BJ (cell line): ENCODE data around the gene ANO2. TPM values are rescaled to one million over a fixed set of nuclear protein-coding genes. Genes with fewer than 3 reads are reported as not detected.

Source experiments
- CTCF ChIA-PET: fragments of 350-600 bp; formaldehyde crosslinking; extraction: SDS; loops from one replicate; lab custom pipeline; 2021; ENCODE audit warnings: antibody characterized with exemption, inconsistent platforms; lab: Yijun Ruan, JAX
- POLR2A ChIA-PET: fragments of 300-600 bp; sonication (Branson Sonifier 250); formaldehyde crosslinking; extraction: SDS; loops from one replicate; lab custom pipeline; 2021; ENCODE audit warnings: antibody characterized with exemption; lab: Charles Lee
- DNase-seq: peaks from one replicate; pipeline ENCODE4 v3.0.0-alpha.2; 2011; ENCODE audit warnings: low read depth
- H3K27me3 ChIP-seq: 2 replicates; pipeline ENCODE4 v1.6.0; 2011; ENCODE audit warnings: low read length; ENCODE audit not compliant: control insufficient read depth, insufficient read depth
- H3K36me3 ChIP-seq: 2 replicates; pipeline ENCODE4 v1.5.1; 2011; ENCODE audit warnings: low read length; ENCODE audit not compliant: control insufficient read depth, insufficient read depth
- H3K4me3 ChIP-seq: 2 replicates; pipeline ENCODE4 v1.5.1; 2011; ENCODE audit warnings: low read depth, mild to moderate bottlenecking, control low read depth, low read length
- polyA plus RNA-seq: library from polyadenylated mRNA; depleted of rRNA; stranded (reverse); fragments of >200 nt; gene quantifications from 2 replicates; pipeline ENCODE4 v1.2.3, GENCODE V29; 2011
- TF ChIP-seq, protein P1 (sequence below): IDR thresholded peaks from 2 replicates; pipeline ENCODE4 v1.5.1; 2011; ENCODE audit warnings: low read depth, mild to moderate bottlenecking, control low read depth, inconsistent platforms, low read length, moderate library complexity; ENCODE audit not compliant: insufficient read depth

ANO2 gene
- polyA plus RNA-seq, 1 experiment: 0.10 TPM

DNA sequence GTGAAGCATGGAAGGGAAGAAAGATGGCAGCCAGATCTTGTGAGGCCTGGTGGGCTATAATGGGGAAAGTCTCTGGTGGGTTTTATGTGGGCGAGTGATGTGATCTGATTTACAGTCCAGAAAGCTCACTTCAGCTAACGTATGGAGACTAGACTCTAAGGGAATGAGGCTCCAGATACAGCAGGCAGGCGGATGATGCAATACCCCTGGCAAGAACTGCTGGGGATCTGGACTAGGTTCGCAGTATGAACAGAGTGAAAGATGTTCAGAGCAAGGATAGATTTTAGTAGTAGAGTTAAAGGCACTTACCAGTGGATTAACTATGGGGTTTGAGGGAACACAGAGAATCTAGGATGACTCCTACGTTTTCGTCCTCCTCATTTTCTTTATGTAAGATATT, 253.1 kb downstream of the ANO2 start:
- Histone ChIP-seq H3K4me3 (no peak overlapping the region), H3K27me3 (no peaks in the 10 kb centered on the region), H3K36me3 (no peaks in the 10 kb centered on the region)
- ChIA-PET POLR2A (no interaction called here), CTCF (no interaction called here)
- DNase-seq: no peak
- TF ChIP-seq, protein P1, sequence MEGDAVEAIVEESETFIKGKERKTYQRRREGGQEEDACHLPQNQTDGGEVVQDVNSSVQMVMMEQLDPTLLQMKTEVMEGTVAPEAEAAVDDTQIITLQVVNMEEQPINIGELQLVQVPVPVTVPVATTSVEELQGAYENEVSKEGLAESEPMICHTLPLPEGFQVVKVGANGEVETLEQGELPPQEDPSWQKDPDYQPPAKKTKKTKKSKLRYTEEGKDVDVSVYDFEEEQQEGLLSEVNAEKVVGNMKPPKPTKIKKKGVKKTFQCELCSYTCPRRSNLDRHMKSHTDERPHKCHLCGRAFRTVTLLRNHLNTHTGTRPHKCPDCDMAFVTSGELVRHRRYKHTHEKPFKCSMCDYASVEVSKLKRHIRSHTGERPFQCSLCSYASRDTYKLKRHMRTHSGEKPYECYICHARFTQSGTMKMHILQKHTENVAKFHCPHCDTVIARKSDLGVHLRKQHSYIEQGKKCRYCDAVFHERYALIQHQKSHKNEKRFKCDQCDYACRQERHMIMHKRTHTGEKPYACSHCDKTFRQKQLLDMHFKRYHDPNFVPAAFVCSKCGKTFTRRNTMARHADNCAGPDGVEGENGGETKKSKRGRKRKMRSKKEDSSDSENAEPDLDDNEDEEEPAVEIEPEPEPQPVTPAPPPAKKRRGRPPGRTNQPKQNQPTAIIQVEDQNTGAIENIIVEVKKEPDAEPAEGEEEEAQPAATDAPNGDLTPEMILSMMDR: no peak

DNA sequence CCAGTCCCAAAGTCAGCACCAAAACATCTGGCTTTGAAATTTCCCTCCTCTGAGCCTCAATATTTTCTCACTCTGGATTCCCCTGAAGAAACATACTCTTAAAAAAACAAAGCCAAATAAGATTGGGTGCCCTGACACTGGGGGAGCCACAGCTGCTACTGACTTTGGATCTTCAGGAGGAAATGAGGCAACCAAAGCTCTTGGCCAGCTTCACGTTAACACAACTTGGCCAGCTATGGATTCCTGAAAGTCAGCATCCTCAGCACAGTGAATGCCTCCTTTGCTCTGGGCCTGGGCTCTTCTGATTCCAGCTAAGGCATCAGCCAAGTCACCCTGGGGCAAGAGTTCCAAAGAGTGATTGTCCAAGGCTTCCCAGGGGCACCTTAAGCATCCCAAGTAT, 254.8 kb downstream of the ANO2 start:
- ChIA-PET CTCF (no interaction called here), POLR2A (no interaction called here)
- no peak for DNase-seq
- TF ChIP-seq, protein P1: no peak
- Histone ChIP-seq H3K27me3 (no peaks in the 10 kb centered on the region), H3K36me3 (no peaks in the 10 kb centered on the region), H3K4me3 (no peak overlapping the region)

DNA sequence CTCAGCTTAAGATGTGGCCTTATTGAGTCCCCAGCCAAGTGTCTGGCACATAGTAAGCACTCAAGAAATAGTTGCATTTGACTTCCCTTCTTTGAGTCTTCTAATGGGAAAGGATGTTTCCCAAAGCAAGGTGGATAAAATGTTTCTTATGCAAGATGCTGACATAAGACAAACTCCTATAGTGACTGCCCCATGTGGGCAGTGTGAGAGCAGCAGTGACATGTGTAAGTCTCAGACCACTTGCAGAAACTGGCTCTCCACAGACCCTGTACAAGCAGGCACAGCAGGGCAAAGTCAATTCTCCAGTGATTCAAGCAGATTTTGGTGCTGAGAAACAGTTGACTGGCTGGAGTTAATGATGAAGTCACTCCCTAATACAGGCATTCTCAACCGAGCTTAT, 255.3 kb downstream of the ANO2 start:
- CTCF ChIA-PET: no interaction called here
- Histone ChIP-seq H3K27me3 (no peaks in the 10 kb centered on the region), H3K36me3 (no peaks in the 10 kb centered on the region), H3K4me3 (no peak overlapping the region)
- POLR2A ChIA-PET: no interaction called here
- TF ChIP-seq, protein P1: no peak
- DNase-seq: no peak

DNA sequence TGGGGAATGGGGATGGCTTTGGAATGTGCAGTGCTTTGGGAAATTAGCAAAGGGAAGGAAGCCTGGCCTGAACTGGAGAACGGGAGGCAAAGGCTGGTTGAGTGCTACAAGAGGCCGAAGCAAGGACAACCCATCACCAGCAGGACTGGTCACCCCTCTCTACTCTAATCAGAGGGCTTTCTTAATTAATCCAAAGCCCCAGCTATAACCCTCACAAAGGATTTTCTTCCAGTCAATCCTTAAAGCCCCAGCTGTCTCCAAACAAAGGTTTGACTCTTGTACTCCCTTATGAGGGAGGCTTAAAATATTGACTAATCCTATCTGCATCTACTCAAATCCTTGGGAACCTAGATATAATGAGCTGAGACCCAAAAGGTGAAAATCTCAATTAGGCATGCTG, 256.8 kb downstream of the ANO2 start:
- ChIA-PET CTCF (interaction anchor here (1.5 kb wide), 1 partner anchor 39 kb away, joined by 4 read pairs; no protein-coding TSS in a partner anchor), POLR2A (no interaction called here)
- Histone ChIP-seq H3K27me3 (no peaks in the 10 kb centered on the region), H3K4me3 (no peak overlapping the region), H3K36me3 (no peaks in the 10 kb centered on the region)
- no peak for DNase-seq
- TF ChIP-seq, protein P1: no peak

DNA sequence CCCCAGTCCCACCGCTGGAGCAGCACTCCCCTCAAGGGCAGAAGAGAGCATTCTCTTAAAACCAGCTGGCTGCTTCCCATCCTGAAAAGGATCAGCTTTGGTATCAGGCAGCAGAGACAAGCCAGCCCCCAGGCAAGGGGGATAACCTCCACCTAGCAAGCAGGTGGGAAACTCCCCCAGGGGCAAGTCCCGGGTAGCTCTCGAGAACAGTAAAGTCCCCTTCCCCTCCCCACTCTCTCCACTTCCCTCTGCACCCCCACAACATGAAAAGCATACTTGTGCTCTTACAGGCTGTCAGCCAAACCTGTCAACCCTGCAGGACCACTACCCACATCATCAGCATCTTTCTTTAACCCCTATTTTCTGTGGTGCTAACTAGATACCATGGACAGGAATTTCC, 259.1 kb downstream of the ANO2 start:
- DNase-seq: no peak
- Histone ChIP-seq H3K27me3 (no peaks in the 10 kb centered on the region), H3K4me3 (no peak overlapping the region), H3K36me3 (no peaks in the 10 kb centered on the region)
- ChIA-PET POLR2A (no interaction called here), CTCF (interaction anchor here (1.1 to 1.2 kb wide), 2 partner anchors 59 to 253 kb away, joined by 3 to 5 read pairs; no protein-coding TSS in a partner anchor)
- TF ChIP-seq, protein P1: no peak
